Measurements from ENCODE around the gene CCR3. TPM values are rescaled to one million over a fixed set of nuclear protein-coding genes. Genes with fewer than 3 reads are reported as not detected.

Gene CCR3
- total RNA-seq, 1 donor from 2014 or later = not detected

GRCh38 chr3:46200211-46200610 is 42.0 kb upstream of the CCR3 start:
- no peaks in the 10 kb centered on the region for H3K27me3 ChIP-seq (ENCODE audit: control insufficient read depth, insufficient read depth, low read length)
- TF ChIP-seq CTCF (IDR thresholded peaks at IDR 0.05; ENCODE audit: insufficient read depth, low read length, poor library complexity, severe bottlenecking) = no peak
- no peaks in the 10 kb centered on the region for H3K36me3 ChIP-seq (ENCODE audit: control insufficient read depth, insufficient read depth, low read length)
- DNase-seq (ENCODE audit: low read depth) = no peak
- no peak overlapping the region for H3K4me3 ChIP-seq (ENCODE audit: low read depth, low read length)

GRCh38 chr3:46200790-46201189 is 41.5 kb upstream of the CCR3 start:
- TF ChIP-seq CTCF (IDR thresholded peaks at IDR 0.05; ENCODE audit: insufficient read depth, low read length, poor library complexity, severe bottlenecking) = no peak
- Histone ChIP-seq H3K36me3 (ENCODE audit: control insufficient read depth, insufficient read depth, low read length) (no peaks in the 10 kb centered on the region), H3K4me3 (ENCODE audit: low read depth, low read length) (no peak overlapping the region), H3K27me3 (ENCODE audit: control insufficient read depth, insufficient read depth, low read length) (no peaks in the 10 kb centered on the region)
- no peak for DNase-seq (ENCODE audit: low read depth)

DNA sequence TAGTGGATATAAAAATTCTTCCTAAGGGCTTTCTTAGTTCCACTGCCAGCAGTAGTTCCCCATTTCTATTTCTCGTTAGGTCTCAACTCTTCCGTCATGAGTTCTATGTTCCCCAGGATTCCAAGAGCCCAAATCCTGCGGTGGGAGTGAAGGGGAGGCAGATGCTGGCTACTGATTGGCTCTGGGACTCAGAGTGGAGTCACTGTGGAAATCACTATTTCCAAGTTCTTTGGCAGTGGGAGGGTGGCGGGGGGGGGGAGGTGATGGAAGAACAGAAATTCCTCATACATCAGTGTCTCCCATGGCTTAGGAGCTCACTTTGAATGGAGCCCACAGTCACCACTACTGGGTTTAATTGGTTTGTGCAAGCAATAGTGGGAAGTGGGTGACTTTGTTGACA is 39.7 kb upstream of the CCR3 start:
- TF ChIP-seq CTCF (IDR thresholded peaks at IDR 0.05; ENCODE audit: insufficient read depth, low read length, poor library complexity, severe bottlenecking) = no peak
- DNase-seq (ENCODE audit: low read depth) = no peak
- Histone ChIP-seq H3K27me3 (ENCODE audit: control insufficient read depth, insufficient read depth, low read length) (no peaks in the 10 kb centered on the region), H3K36me3 (ENCODE audit: control insufficient read depth, insufficient read depth, low read length) (no peaks in the 10 kb centered on the region), H3K4me3 (ENCODE audit: low read depth, low read length) (no peak overlapping the region)

DNA sequence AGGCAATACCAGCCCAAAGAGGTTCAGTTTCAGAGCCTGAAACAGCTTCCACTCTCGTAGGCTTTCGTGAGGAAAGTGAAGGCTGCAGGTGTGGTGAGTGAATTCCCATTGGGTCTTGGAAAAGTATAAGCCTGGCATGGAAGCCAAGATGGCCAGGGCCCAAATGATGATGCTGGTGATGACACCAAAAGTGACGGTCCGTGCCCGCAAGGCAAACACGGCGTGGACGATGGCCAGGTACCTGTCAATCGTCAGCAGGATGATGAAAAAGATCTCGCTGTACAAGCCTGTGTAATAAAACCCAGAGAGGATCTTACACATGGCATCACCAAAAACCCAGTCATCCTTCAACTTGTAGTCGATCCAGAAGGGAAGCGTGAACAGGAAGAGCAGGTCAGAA is 38.6 kb upstream of the CCR3 start:
- H3K27me3 ChIP-seq (ENCODE audit: control insufficient read depth, insufficient read depth, low read length) = no peaks in the 10 kb centered on the region
- no peak overlapping the region for H3K4me3 ChIP-seq (ENCODE audit: low read depth, low read length)
- DNase-seq (ENCODE audit: low read depth) = no peak
- no peak for TF ChIP-seq CTCF (IDR thresholded peaks at IDR 0.05; ENCODE audit: insufficient read depth, low read length, poor library complexity, severe bottlenecking)
- no peaks in the 10 kb centered on the region for H3K36me3 ChIP-seq (ENCODE audit: control insufficient read depth, insufficient read depth, low read length)

DNA sequence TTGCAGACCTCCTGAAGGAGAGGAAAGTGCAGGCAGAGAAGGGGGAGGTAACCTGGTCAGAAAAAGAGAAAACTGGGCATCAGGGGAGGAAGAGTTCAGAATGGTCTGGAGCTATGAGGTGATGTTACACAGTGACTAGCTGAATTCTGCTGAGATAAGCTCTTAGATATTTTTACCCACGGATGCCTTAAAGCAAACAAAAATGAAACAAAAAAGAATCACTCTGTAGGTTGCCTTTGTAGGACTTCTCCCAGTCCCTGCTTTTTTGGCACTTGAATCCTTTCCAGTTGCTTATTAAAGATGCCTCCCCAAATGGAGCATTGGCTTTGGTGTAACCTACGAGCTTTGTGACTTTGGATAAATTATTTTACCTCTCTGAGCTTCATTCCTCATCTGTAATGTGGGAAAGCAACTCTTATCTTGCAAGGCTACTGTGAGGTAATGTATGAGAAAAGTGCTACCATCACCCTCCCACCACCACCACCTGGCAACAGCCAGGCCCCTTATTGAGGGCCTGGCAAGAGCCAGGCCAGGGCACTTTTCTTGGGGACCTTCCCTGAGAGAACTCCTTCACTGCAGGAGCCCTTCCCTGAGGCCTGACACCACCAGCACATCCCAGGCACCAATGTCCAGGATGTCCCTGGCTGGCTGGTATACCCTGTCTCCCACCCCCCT is 36.8 kb upstream of the CCR3 start:
- TF ChIP-seq CTCF (IDR thresholded peaks at IDR 0.05; ENCODE audit: insufficient read depth, low read length, poor library complexity, severe bottlenecking) = no peak
- H3K27me3 ChIP-seq (ENCODE audit: control insufficient read depth, insufficient read depth, low read length) = no peaks in the 10 kb centered on the region
- DNase-seq (ENCODE audit: low read depth) = no peak
- no peaks in the 10 kb centered on the region for H3K36me3 ChIP-seq (ENCODE audit: control insufficient read depth, insufficient read depth, low read length)
- H3K4me3 ChIP-seq (ENCODE audit: low read depth, low read length) = no peak overlapping the region
